Progenitor cell of endocrine pancreas (in vitro differentiated cells): Measurements from ENCODE around the gene NEDD1. TPM values are rescaled to one million over a fixed set of nuclear protein-coding genes. Genes with fewer than 3 reads are reported as not detected.
A peak's percentile ranks its signal among the peaks of the same experiment; 100 is the strongest.

Experiments used
- DNase-seq: peaks from one replicate; pipeline ENCODE4 v3.0.0; 2021; ENCODE audit warnings: low spot score; ENCODE audit not compliant: unreplicated experiment
- H3K27ac Mint-ChIP-seq: 2 replicates; pipeline ENCODE4 v1.8.0; 2021; ENCODE audit warnings: mild to moderate bottlenecking, moderate library complexity, mixed read lengths
- H3K27me3 Mint-ChIP-seq: 2 replicates; pipeline ENCODE4 v1.8.0; 2021; ENCODE audit warnings: mixed read lengths
- H3K36me3 Mint-ChIP-seq: 2 replicates; pipeline ENCODE4 v1.8.0; 2022; ENCODE audit warnings: mixed read lengths; ENCODE audit not compliant: insufficient read depth
- H3K4me1 Mint-ChIP-seq: 2 replicates; pipeline ENCODE4 v1.8.0; 2021; ENCODE audit warnings: low read depth, mixed read lengths
- H3K4me3 Mint-ChIP-seq: 2 replicates; pipeline ENCODE4 v1.8.0; 2021; ENCODE audit warnings: low read depth, mild to moderate bottlenecking, moderate library complexity, mixed read lengths
- H3K9me3 Mint-ChIP-seq: 2 replicates; pipeline ENCODE4 v1.8.0; 2021; ENCODE audit warnings: low read depth, mixed read lengths
- CTCF ChIP-seq: fragments of 200-600 bp; sonication (generic); IDR thresholded peaks from one replicate; pipeline ENCODE4 v1.5.0; 2021; ENCODE audit warnings: antibody characterized with exemption, mild to moderate bottlenecking; ENCODE audit not compliant: unreplicated experiment
- total RNA-seq: library from RNA; stranded (reverse); gene quantifications from 2 replicates; pipeline ENCODE4 v1.2.1, GENCODE V29; 2021

Gene NEDD1
- total RNA-seq, 1 donor from 2014 or later = 24.3 TPM

GRCh38 chr12:96897421-96897820 lies 9.6 kb upstream of the NEDD1 start:
- H3K4me1 Mint-ChIP-seq = no peaks in the 10 kb centered on the region
- TF ChIP-seq CTCF = no peak

GRCh38 chr12:96901175-96901574 lies 5.9 kb upstream of the NEDD1 start:
- Mint-ChIP-seq H3K4me3 (no peak overlapping the region), H3K27me3 (no peaks in the 10 kb centered on the region), H3K36me3 (no peaks in the 10 kb centered on the region), H3K9me3 (no peaks in the 10 kb centered on the region), H3K27ac (no peak overlapping the region), H3K4me1 (no peaks in the 10 kb centered on the region)
- TF ChIP-seq CTCF = no peak
- DNase-seq = no peak

More at GRCh38 chr12:96897421-96897820, 9.6 kb upstream of the NEDD1 start:
- Mint-ChIP-seq H3K27me3 (no peaks in the 10 kb centered on the region), H3K27ac (no peak overlapping the region), H3K36me3 (no peaks in the 10 kb centered on the region), H3K9me3 (peaks cover 5% of the 10 kb centered on the region), H3K4me3 (no peak overlapping the region)
- no peak for DNase-seq

- H3K4me1 Mint-ChIP-seq = peaks cover 2% of the 10 kb centered on the region
- TF ChIP-seq CTCF = no peak
- DNase-seq = no peak
- no peak overlapping the region for H3K4me3 Mint-ChIP-seq
- no peaks in the 10 kb centered on the region for H3K36me3 Mint-ChIP-seq
- H3K27ac Mint-ChIP-seq = no peak overlapping the region
- H3K9me3 Mint-ChIP-seq = no peaks in the 10 kb centered on the region
- no peaks in the 10 kb centered on the region for H3K27me3 Mint-ChIP-seq
Measured at GRCh38 chr12:96902076-96902475, 5.0 kb upstream of the NEDD1 start.

GRCh38 chr12:96906498-96906848 lies 584 bp upstream of the NEDD1 start:
- H3K4me1 Mint-ChIP-seq = peaks cover 24% of the 10 kb centered on the region
- no peak for DNase-seq
- peak overlapping the region; percentile 91 for H3K27ac Mint-ChIP-seq
- peaks cover 2% of the 10 kb centered on the region for H3K36me3 Mint-ChIP-seq
- H3K9me3 Mint-ChIP-seq = no peaks in the 10 kb centered on the region
- no peaks in the 10 kb centered on the region for H3K27me3 Mint-ChIP-seq
- no peak for TF ChIP-seq CTCF
- peak overlapping the region; percentile 84 for H3K4me3 Mint-ChIP-seq

- no peak for DNase-seq
- no peak for TF ChIP-seq CTCF
- Mint-ChIP-seq H3K9me3 (no peaks in the 10 kb centered on the region), H3K4me1 (peaks cover 28% of the 10 kb centered on the region), H3K36me3 (peaks cover 2% of the 10 kb centered on the region), H3K27ac (peak overlapping the region; percentile 96), H3K4me3 (peak overlapping the region; percentile 84), H3K27me3 (no peaks in the 10 kb centered on the region)
Measured at GRCh38 chr12:96907671-96908422, 790 bp downstream of the NEDD1 start.
